NCI-H345 (cell line): ENCODE measurements around the gene SGTA.
"Not testable (repeated sequence)": the region's sequence is repeated elsewhere in the genome, so short reads cannot be mapped to it uniquely, and the experiment has no call there.

Experiments used
- DNase-seq: peaks from one replicate; lab custom pipeline; 2025; lab: John Stamatoyannopoulos, UW

Gene SGTA

DNA sequence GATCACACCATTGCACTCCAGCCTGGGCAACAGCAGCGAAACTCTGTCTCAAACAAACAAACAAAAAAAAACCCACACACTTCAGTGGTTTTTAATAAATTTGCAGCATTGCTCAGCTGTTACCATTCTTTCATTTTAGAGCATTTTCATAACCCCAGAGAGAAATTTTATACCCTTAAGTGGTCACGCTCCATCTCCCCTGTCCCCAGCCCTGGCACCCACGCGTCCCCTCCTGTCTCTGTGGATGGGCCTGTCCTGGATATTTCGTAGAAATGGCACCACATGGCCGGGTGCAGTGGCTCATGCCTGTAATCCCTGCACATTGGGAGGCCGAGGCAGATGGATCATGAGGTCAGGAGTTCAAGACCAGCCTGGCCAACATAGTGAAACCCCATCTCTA lies 10.1 kb upstream of the SGTA start:
- no peak for DNase-seq

DNA sequence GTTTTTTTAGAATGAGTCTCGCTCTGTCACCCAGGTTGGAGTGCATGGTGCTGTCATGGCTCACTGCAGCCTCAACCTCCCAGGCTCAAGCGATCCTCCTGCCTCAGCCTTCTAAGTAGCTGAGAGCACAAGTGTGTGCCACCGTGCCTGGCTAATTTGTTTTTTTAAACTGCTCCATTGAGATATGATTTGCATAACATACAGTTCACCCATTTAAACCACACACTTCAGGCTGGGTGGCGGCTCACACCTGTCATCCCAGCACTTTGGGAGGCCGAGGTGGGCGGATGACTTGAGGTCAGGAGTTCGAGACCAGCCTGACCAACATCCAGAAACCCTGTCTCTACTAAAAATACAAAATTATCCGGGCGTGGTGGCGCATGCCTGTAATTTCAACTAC lies 9.6 kb upstream of the SGTA start:
- DNase-seq: not testable (repeated sequence)

DNA sequence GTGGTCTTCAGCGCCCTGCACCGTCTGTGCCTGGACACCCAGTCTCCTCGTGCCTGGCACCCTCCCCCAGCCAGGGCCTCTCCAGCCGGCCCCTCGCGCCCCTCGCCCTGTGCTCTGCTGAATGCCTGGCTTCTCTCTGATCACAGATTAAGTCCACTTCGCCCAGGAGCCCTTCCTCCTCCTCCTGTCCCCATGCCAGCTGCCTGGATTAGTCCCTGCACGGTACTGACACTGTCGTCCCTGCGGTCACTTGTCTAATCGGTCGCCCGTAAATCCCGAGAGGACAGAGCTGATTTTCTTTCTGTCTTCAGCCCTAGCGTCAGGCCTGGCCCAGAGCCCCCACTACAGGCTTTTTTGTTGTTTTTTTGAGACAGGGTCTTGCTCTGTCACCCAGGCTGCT lies 8.8 kb upstream of the SGTA start:
- DNase-seq: no peak

DNA sequence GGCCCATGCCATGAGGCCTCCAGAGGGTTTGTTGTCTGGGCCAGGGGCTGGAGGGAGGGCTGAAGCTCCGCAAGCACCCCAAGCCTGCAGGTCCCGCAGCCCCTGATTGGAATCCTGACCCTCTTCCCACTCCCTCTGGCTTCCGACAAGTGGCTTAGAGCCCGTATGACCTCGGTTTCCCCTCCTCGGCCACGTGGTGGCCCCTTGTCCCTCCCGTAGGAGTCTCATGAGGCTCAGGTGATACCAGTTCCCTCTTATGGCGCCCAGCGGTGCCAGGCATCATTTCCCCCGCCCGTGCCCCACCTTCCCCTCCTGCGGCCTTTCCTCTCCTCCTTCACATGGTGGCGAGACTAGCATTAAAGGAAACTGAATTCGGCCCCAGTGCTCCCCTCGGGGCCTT lies 8.4 kb upstream of the SGTA start:
- no peak for DNase-seq

DNA sequence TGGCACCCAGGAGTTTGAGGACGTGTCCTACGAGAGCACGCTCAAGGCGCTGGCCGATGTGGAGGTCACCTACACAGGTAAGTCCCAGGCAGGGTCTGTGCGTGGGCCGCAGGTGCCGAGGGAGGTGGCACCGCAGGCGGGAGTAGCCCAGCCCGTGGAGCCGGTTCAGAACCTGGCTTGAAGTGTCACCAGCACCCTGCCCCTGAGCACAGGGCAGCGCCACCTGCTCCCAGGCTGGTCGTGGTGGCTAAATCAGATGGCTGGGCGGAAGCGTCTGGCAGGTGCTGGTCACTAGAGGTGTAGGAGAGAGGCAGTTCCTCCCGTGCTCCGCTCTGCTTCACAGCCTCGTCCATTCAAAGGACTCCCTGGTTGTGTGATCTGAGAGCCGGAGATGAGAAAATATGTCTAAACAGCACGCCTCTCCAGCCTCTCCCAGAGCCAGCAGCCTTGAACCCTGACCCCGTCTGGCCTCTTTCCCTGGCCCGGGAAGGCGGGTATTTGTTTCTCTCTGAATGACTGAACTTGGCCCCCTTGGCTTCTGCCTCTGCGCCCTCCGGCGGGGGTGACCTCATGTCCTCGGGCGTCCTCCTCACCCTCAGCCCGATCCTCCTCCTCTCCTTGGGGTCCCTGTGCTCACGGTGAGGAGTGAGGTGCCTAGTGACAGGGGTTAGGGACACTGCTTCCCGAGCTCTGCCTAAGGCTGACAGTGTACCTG lies 7.6 kb upstream of the SGTA start:
- no peak for DNase-seq

DNA sequence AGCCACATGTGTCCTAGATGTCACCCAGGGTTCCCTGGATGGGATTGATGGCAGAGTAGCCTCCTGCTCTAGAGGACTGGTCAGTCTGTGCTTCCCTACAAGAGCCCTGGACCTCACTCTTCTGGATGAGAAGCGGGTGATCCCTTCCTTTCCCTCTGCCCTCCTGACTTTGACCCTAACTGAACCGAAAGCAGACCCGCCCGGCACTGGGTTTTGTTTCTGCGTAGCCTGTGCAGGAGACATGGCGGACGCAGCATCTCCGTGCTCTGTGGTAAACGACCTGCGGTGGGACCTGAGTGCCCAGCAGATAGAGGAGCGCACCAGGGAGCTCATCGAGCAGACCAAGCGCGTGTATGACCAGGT lies 7.1 kb upstream of the SGTA start:
- DNase-seq: no peak

DNA sequence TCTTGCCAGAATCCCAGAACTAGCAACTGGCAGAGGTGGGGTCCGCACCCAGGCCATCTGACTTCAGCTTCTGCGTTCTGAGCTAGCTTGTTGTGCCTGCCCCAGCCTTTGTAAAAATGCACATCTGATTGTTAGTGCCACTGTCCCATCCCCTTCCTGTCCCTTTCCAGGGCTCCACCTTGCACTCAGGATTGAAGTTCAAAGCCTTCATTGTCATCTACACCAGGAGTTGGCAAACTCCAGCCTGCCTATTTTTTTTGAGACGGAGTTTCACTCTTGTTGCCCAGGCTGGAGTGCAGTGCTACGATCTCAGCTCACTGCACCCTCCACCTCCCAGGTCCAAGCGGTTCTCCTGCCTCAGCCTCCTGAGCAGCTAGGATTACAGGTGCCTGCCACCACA lies 5.2 kb upstream of the SGTA start:
- no peak for DNase-seq

DNA sequence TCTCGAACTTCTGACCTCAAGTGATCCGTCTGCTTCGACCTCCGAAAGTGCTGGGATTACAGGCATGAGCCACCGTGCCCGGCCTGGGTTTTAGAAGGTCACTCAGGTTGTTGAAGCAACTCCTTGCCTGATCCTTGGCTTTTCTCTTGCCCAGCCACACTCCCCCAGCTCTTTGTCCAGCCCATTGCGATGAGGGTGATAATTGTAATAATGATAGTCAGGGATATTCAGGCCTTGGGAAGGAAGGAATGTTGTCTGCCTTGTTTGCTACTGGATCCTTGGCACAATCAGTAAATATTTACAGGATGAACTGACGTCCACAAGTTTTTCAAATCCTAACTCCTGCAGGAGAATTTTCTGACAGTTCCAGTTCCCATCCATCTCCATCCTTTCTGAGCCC lies 4.0 kb upstream of the SGTA start:
- DNase-seq: no peak

DNA sequence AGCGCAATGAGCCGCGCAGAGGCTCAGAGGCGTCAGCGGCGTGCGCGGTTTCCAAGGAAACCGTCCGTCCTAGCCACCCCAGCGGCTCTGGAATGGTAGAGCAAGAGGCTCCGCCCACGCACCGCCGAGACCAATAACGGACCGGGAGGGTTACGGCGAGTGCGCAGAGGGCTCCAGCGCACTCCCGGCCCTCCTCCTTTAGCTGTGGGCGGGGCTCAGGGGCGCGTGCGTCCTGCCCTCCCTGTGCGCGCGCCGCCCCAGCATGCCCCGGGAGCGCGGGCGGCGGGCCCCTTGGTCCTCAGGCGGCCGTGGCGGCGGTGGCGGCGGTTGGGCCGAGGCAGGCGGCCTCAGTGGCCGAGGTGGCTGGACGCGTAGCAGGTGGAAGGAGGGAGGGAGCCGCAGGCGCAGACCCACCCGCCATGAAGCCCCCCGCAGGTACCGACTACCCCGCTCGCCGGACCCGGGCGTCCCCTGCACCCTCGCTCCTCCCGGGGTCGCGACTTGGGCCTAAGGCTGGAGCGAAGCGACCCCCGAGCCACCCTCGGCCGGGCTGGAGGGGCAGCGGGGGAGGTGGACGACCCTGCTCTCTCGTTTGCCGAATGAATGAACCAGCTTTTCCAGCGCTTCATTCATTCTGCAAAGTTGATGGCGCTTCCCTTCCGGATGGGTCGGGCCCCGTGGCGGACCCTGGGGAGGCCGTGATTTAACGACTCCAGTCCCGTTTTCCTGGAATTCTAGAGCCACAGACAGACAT lies 2.3 kb upstream of the SGTA start, which contains the start of gene THOP1:
Gene THOP1, plus strand, starts transcription at position 260 of the 754 bp plus-strand sequence. Its CDS starts 160 bp downstream, at position 420.
- DNase-seq: peak; percentile 99

DNA sequence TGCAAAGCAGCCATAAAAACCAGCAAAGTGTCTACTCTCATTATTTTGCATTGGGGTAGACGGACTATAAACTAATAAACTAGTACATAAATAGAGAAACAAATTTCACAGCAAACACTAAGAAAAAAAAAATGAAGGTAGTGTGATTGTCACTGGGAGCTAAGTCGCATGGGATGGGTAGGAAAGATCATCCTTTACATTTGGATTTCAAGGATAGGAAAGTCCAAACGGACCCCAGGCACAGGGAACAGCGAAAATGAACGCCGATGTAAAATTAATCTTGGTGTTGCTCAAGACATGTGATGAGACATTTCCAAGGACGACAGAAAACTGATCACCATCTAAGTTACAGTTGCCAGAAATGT lies 690 bp upstream of the SGTA start:
- DNase-seq: no peak

DNA sequence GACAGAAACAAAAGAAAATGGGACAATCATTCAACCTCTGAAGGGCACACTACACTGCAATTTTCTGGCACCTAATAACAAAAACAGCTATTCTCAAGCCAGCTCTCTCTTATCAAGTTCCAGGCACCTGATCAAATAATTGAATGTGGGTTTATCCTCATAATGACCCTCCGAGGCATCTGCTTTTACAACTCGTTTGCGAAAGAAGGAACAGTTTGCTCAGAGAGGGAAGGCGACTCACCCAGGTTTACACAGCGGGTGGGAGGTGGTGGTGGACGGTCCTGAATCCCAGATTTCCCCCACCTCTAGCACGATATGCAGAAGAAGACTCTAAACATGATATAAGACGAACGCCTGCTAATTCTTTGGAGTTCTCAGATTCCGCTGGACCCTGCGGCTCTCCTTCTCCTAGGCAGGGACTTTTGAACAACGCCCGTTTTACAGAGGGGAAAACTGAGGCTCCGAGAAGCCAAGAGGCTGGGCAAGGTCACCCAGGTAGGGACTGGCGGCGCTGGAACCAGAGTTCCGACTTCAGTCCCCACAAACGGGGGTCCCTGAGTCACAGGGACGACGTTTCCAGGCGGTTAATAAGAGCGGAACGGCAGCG lies 641 bp downstream of the SGTA start:
- no peak for DNase-seq

DNA sequence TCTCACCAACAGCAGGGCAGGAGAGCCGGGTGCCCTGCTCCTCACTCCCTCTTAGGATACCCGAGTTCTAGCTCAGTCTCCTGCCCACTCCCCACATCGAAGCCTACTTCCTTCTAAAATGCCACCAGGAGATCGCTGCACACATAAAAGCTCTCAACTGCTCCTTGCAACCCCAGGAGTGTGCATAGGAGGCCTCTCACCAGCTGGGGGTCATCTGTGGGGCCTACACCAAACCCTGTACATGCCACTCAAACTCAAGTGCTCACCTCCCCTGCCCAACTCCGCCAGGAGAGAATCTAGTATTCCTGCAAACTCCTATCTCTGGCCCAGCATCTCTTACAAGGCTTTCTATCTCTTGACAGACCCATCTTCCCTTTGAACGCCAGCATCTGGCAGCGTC lies 2.8 kb downstream of the SGTA start:
- DNase-seq: no peak

DNA sequence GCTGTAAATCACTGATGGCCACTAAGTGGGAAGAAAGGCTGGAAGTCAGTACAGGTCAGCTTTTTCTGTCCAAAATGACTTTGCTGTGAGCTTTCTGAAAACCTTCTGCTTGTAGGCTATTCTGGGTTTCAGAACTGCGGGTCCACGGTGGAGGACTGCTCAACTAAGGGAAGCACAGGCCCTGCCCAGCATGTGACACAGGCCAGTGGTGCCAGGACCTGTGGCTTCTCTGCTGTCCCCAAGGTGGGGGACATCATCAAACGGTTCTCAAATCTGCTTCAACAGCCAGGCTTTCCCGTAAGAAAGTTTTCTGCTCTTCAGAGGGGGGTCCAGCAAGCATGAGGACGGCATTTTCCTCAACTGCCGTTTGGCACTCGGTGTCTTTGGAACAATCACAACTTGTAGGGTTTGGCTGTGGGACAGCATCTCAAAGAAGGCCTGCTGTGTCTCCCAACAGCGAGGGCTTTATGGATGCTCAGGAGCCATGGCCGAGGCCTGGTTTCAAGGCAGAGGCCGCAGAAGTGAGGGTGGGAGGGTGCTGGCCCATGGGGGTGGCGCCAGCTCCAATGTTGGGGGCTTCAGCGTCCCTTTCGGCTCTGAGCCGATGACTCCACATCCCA lies 3.8 kb downstream of the SGTA start:
- no peak for DNase-seq

DNA sequence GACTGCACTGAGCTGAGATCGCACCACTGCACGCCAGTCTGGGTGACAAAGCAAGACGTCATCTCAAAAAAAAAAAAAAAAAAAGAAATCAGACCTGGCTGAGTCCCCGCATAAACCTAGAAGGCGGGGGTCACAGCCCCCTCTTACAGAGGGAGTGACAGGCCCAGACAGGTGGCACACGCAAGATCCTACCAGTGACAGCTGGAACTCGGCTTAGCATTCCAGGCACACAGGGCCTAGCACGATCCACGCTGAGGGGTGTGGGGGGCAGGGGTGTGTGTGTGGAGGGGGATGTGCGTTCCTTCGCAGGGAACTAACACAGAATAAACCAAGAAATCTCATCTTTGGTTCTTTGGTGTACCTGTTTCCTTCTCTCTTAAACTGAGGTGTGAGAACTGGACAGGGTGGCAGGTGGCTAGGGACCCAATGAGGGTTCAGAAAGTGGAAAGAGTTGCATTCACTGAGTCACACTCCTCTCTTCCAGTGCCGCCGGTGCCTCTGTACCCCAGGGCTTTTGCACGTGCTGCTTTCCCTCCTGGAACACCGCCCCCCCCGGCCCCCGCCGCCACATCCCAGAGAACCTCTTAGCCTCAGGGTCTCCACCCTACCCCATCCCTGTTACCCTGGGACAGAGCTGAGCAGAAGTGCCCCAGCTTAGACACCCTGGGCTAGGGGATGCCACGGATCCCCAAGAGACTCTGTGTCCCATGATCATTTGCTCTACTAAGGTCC lies 5.0 kb downstream of the SGTA start:
- DNase-seq: no peak

DNA sequence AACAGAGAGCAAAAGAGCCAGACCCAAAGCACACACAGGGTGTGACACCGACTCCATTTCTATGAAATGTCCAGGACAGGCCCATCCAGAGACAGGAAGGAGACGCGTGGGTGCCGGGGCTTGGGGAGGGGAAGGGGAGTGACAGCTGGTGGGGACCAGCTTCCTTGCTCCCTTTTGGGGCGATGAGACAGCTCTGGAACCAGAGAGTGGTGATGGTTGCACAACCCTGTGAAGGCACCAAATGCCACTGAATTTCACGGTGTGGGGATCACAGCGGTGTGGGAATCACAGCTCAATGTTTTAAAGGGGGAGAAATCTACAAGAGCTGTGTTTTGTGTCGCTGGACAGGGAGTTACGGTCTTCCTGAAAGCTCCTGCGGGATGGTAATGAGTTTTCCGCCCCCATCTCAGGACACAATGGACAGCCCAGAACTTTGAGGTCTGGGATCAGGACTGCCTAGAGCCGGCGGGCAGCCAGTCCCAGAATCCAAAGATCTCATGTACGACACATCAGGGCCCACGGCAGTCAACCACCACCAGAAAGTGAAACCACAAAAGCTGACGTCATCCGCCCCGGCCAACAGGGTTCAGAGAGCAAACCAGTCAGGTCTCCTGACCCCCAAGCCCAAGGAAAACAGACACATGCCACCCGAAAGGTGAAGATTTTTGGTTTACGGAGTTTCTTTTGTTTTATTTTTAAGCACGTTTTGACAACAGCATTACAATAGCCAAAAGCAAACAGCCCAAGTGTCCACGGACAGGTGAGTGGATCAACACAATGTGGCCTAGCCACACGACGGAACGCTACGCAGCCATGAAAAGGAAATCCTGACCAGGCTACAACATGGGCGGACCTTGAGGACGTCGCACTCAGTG lies 7.3 kb downstream of the SGTA start:
- DNase-seq: no peak

DNA sequence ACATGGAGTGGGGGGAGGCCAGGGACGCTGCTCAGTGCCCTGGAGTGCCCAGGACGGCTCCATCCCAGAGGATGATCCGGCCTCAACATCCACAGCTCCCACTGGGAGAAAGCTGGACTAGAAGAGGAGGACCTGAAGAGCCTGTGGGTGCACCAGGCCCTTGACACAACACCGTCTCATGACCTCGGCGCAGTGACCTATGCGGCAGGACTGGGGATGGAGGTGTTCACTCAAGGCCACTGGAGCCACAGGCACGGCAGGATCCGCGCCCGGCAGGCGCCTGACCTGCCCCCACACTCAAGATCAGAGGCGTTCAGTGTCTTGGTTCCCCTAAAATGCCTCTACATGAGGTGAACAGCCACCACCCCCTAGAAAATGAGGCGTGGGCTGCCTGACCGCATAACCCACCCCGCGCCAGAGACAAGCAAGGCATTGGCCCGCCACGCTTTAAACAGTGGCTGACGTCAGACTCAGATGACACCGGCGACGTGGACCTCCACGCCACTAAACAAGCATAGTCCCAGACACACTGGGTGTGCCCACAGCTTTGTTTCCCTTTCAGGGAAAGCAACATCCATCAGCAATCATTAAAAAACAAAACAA lies 8.0 kb downstream of the SGTA start:
- no peak for DNase-seq

DNA sequence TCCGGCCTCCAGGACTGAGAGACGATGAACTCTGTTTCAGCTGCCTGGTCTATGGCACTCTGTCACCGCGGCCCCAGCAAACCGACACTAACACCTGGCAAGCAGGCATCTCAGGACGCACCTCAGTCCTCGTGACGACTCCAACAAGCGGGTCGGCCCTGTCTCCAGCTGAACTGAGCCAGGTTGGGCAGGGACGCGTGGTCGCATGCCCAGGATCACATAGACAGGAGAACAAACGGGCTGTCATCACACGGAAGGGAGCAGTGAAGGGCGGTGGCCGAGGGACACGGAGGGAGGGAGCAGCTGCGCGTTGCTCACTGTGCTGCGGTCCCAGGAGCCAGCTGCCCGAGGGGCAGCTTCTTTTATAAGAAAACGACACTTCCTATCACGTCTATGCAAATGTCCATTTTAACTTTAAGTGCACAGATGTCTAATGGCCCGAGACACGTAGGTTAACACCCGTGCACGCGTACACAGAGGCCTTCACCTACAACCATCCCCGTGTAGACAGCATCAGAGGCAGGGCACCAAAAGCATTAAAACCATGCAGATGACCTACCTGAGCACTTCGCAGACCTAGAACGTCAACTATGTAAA lies 8.9 kb downstream of the SGTA start:
- no peak for DNase-seq

DNA sequence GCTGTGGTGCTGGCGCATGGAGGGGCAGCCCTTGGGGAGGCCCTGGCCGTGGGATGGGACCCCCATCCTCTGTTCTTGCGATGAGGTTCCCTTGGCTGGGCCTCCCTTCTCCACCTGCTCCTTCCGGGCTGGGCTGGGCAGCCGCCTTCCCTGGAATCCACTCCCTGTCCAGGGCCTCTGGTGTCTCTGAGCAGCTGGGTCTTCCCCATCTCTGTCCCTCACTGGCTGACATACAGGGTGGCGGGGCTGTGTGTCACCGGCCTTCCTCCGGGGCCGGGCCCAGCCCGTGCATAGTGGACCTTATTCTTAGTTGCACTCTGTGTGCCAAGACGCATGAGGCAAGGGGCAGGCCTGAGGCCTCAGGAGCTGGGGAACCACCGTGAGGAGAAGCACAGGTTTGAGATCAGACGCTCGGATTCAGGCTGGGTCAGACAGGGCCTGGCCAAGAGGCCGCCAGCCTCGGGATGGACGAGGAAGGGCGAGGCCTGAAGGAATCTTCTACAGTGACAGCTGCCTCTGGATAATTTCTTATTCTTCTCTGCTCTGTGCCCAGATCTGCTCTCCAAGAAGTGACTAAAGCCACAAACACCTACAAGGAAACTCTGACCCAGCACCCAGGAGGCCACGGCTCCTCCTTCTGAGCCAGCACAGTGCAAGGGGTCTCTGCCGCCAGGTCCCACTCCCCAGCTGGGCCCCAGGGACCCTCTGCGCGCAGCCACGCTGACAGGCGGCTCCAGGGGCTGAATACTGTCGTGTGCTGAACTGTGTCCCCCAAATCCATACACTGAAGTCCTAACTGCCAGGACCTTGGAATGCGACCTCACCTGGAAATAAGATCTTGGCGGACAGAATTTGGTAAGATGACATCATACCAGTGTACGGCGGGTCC lies 11.0 kb downstream of the SGTA start:
- DNase-seq: no peak
